Prostate gland (tissue), 1 donor: ENCODE results near the gene DUSP22.

ENCODE experiments used
- POLR2A ChIP-seq: fragments of 450-650 bp; IDR thresholded peaks from one replicate; pipeline ENCODE4 v1.6.1; 2016; ENCODE audit warnings: antibody characterized with exemption, mild to moderate bottlenecking
- POLR2AphosphoS5 ChIP-seq: sonication (generic); formaldehyde crosslinking; IDR thresholded peaks from one replicate; pipeline ENCODE4 v1.6.1; 2017; ENCODE audit warnings: antibody characterized with exemption

- TF ChIP-seq POLR2A (no peak), POLR2AphosphoS5 (no peak)
Observed at GRCh38 chr6:277746-278145, 14.5 kb upstream of the DUSP22 start.
